Limb (tissue), 2 donors: ENCODE results near the gene PSAT1.

ENCODE experiments used
- DNase-seq, 2 donors: peaks; one replicate each; pipeline ENCODE4 v3.0.0-alpha.2; 2016; ENCODE audit errors: extremely low spot score in 2 of 2

PSAT1 gene

GRCh38 chr9:78365748-78366697 is 69.1 kb downstream of the PSAT1 start:
- DNase-seq, result peak in 1 of 2 donors; percentile 45

- no peak for DNase-seq
Measured at GRCh38 chr9:78366827-78367226, 69.9 kb downstream of the PSAT1 start.

GRCh38 chr9:78368236-78368635 is 71.3 kb downstream of the PSAT1 start:
- DNase-seq, result no peak

- DNase-seq, result peak; percentile 75 to 84
Measured at GRCh38 chr9:78369639-78370219, 72.8 kb downstream of the PSAT1 start.

- DNase-seq, result no peak
Measured at GRCh38 chr9:78370991-78371390, 74.1 kb downstream of the PSAT1 start.

- DNase-seq, result no peak
Measured at GRCh38 chr9:78371981-78372380, 75.1 kb downstream of the PSAT1 start.
